SK-N-SH treated with all-trans-retinoic acid at 6 μM for 48 hours (cell line): ENCODE measurements around the gene NLRP5.

Source experiments
- ATAC-seq: fragments of 200-7000 bp; cut with Tn5 transposase; 3 replicates; pipeline ENCODE4 v1.9.1; 2020; ENCODE audit warnings: mild to moderate bottlenecking, moderate library complexity
- ARNTL ChIP-seq: fragments of 450-650 bp; formaldehyde crosslinking; IDR thresholded peaks from 2 replicates; pipeline ENCODE4 v1.5.0; 2020; ENCODE audit warnings: low read depth, mild to moderate bottlenecking, moderate library complexity, borderline replicate concordance
- CREB5 ChIP-seq: fragments of 250-450 bp; sonication (Bioruptor Pico); IDR thresholded peaks from 2 replicates; pipeline ENCODE4 v1.5.1; 2020; ENCODE audit warnings: low read depth, mild to moderate bottlenecking, moderate library complexity
- CSDC2 ChIP-seq: fragments of 250-450 bp; sonication (Bioruptor Pico); IDR thresholded peaks from 2 replicates; pipeline ENCODE4 v1.5.0; 2020; ENCODE audit warnings: mild to moderate bottlenecking, moderate library complexity
- ESRRG ChIP-seq: fragments of 250-450 bp; sonication (Bioruptor Pico); IDR thresholded peaks from 2 replicates; pipeline ENCODE4 v1.6.1; 2021; ENCODE audit warnings: mild to moderate bottlenecking
- GLIS3 ChIP-seq: fragments of 250-450 bp; sonication (Bioruptor Pico); IDR thresholded peaks from 2 replicates; pipeline ENCODE4 v1.5.0; 2020; ENCODE audit warnings: mild to moderate bottlenecking, moderate library complexity
- ISL1 ChIP-seq: fragments of 250-450 bp; sonication (Bioruptor Pico); IDR thresholded peaks from 2 replicates; pipeline ENCODE4 v2.1.2; 2022; ENCODE audit warnings: mild to moderate bottlenecking, moderate library complexity
- OSR1 ChIP-seq: fragments of 250-450 bp; sonication (Bioruptor Pico); IDR thresholded peaks from 2 replicates; pipeline ENCODE4 v1.8.0; 2022; ENCODE audit warnings: moderate library complexity, mild to moderate bottlenecking, inconsistent platforms
- PATZ1 ChIP-seq: fragments of 250-450 bp; sonication (Bioruptor Pico); IDR thresholded peaks from 2 replicates; pipeline ENCODE4 v1.8.0; 2020; ENCODE audit warnings: mild to moderate bottlenecking, moderate library complexity, borderline replicate concordance
- POU6F1 ChIP-seq: fragments of 250-450 bp; sonication (Bioruptor Pico); IDR thresholded peaks from 2 replicates; pipeline ENCODE4 v1.8.0; 2021; ENCODE audit warnings: low read depth, mild to moderate bottlenecking, moderate library complexity, borderline replicate concordance
- PPARA ChIP-seq: fragments of 250-450 bp; sonication (Bioruptor Pico); IDR thresholded peaks from 2 replicates; pipeline ENCODE4 v1.5.0; 2020; ENCODE audit warnings: mild to moderate bottlenecking, borderline replicate concordance
- RARB ChIP-seq: fragments of 250-450 bp; sonication (Bioruptor Pico); IDR thresholded peaks from 2 replicates; pipeline ENCODE4 v1.8.0; 2021; ENCODE audit warnings: mild to moderate bottlenecking, moderate library complexity
- SNAI2 ChIP-seq: fragments of 250-450 bp; sonication (Bioruptor Pico); IDR thresholded peaks from 2 replicates; pipeline ENCODE4 v1.5.0; 2020; ENCODE audit warnings: mild to moderate bottlenecking, moderate library complexity
- TCF4 ChIP-seq: fragments of 250-450 bp; sonication (Bioruptor Pico); IDR thresholded peaks from 2 replicates; pipeline ENCODE4 v1.8.0; 2021; ENCODE audit warnings: mild to moderate bottlenecking, moderate library complexity, borderline replicate concordance
- TOX ChIP-seq: fragments of 250-450 bp; sonication (Bioruptor Pico); IDR thresholded peaks from 2 replicates; pipeline ENCODE4 v1.8.0; 2021; ENCODE audit warnings: mild to moderate bottlenecking, moderate library complexity, borderline replicate concordance
- TSHZ2 ChIP-seq: fragments of 250-450 bp; sonication (Bioruptor Pico); IDR thresholded peaks from 2 replicates; pipeline ENCODE4 v1.5.0; 2020; ENCODE audit warnings: mild to moderate bottlenecking, moderate library complexity
- ZC3H10 ChIP-seq: fragments of 250-450 bp; sonication (Bioruptor Pico); IDR thresholded peaks from 2 replicates; pipeline ENCODE4 v1.5.1; 2021; ENCODE audit warnings: mild to moderate bottlenecking, moderate library complexity
- ZNF70 ChIP-seq: fragments of 450-650 bp; formaldehyde crosslinking; IDR thresholded peaks from 2 replicates; pipeline ENCODE4 v1.5.0; 2020; ENCODE audit warnings: mild to moderate bottlenecking, moderate library complexity

The NLRP5 gene

GRCh38 chr19:56084835-56085536 lies 98.4 kb downstream of the NLRP5 start:
- no peak for ATAC-seq
- no peak for TF ChIP-seq TOX (CRISPR knock-in tag)
- TF ChIP-seq RARB, result no peak

GRCh38 chr19:56085571-56086275 lies 99.1 kb downstream of the NLRP5 start:
- ATAC-seq, result no peak
- TF ChIP-seq ZC3H10 (CRISPR knock-in tag) (no peak), POU6F1 (CRISPR knock-in tag) (no peak), ZNF70 (CRISPR knock-in tag) (no peak), GLIS3 (CRISPR knock-in tag) (no peak), OSR1 (CRISPR knock-in tag) (no peak), TCF4 (CRISPR knock-in tag) (no peak), PATZ1 (CRISPR knock-in tag) (no peak), CREB5 (CRISPR knock-in tag) (no peak), RARB (no peak), ARNTL (no peak)

- ATAC-seq, result no peak
- TF ChIP-seq ARNTL (no peak), ESRRG (CRISPR knock-in tag) (no peak), ISL1 (CRISPR knock-in tag) (no peak), SNAI2 (CRISPR knock-in tag) (no peak), TOX (CRISPR knock-in tag) (no peak), ZC3H10 (CRISPR knock-in tag) (no peak), CREB5 (CRISPR knock-in tag) (no peak), RARB (no peak), GLIS3 (CRISPR knock-in tag) (no peak), ZNF70 (CRISPR knock-in tag) (no peak), CSDC2 (CRISPR knock-in tag) (no peak), TSHZ2 (CRISPR knock-in tag) (no peak), POU6F1 (CRISPR knock-in tag) (no peak), PPARA (no peak)
These were observed 100.3 kb downstream of the NLRP5 start for GRCh38 chr19:56086671-56087430.
